Endodermal cell (in vitro differentiated cells): Measurements from ENCODE around the gene CD2. TPM values are rescaled to one million over a fixed set of nuclear protein-coding genes. Genes with fewer than 3 reads are reported as not detected.

Source experiments
- DNase-seq: peaks from one replicate; pipeline ENCODE4 v3.0.0-alpha.2; 2017
- H3K27ac ChIP-seq: 2 replicates; pipeline ENCODE4 v1.5.1; 2013; ENCODE audit warnings: mild to moderate bottlenecking, low read depth, low read length, moderate library complexity
- H3K27me3 ChIP-seq: 2 replicates; pipeline ENCODE4 v1.6.1; 2013; ENCODE audit warnings: mild to moderate bottlenecking, low read length, moderate library complexity; ENCODE audit not compliant: insufficient read depth, control insufficient read depth, poor library complexity, severe bottlenecking
- H3K36me3 ChIP-seq: 2 replicates; pipeline ENCODE4 v1.7.0; 2013; ENCODE audit warnings: mild to moderate bottlenecking, low read length, moderate library complexity; ENCODE audit not compliant: control insufficient read depth, insufficient read depth
- H3K4me1 ChIP-seq: one replicate; pipeline ENCODE4 v1.7.0; 2013; ENCODE audit warnings: low read length; ENCODE audit not compliant: control insufficient read depth, insufficient read depth
- H3K4me3 ChIP-seq: 2 replicates; pipeline ENCODE4 v1.5.1; 2013; ENCODE audit warnings: mild to moderate bottlenecking, low read length, moderate library complexity
- H3K9ac ChIP-seq: 2 replicates; pipeline ENCODE4 v1.6.1; 2013; ENCODE audit warnings: mild to moderate bottlenecking, low read length, moderate library complexity; ENCODE audit not compliant: poor library complexity, severe bottlenecking; ENCODE audit errors: extremely low read depth
- H3K9me3 ChIP-seq: 2 replicates; pipeline ENCODE4 v1.6.1; 2013; ENCODE audit warnings: mild to moderate bottlenecking, low read length, moderate library complexity; ENCODE audit not compliant: control insufficient read depth
- H3K27ac Mint-ChIP-seq: 2 replicates; pipeline ENCODE4 v1.8.0; 2020; ENCODE audit warnings: mixed read lengths
- H3K27me3 Mint-ChIP-seq: 2 replicates; pipeline ENCODE4 v1.8.0; 2021; ENCODE audit warnings: mild to moderate bottlenecking, mixed read lengths; ENCODE audit not compliant: insufficient read depth
- H3K36me3 Mint-ChIP-seq: 2 replicates; pipeline ENCODE4 v1.8.0; 2020; ENCODE audit warnings: low read depth, mixed read lengths
- H3K4me1 Mint-ChIP-seq: 2 replicates; pipeline ENCODE4 v1.8.0; 2020; ENCODE audit warnings: mixed read lengths
- H3K4me3 Mint-ChIP-seq: 2 replicates; pipeline ENCODE4 v1.8.0; 2020; ENCODE audit warnings: mild to moderate bottlenecking, moderate library complexity, mixed read lengths
- H3K9me3 Mint-ChIP-seq: 2 replicates; pipeline ENCODE4 v1.8.0; 2020; ENCODE audit warnings: mild to moderate bottlenecking, mixed read lengths
- WGBS, 2 experiments: methylation state at CpG; one replicate each; pipeline versions ENCODE4 v1.1.5 to v1.1.7; 2013; ENCODE audit warnings: missing lambda C conversion rate in 2 of 2, mixed read lengths in 1 of 2; ENCODE audit not compliant: insufficient coverage in 1 of 2, insufficient read length in 1 of 2; 5-methylcytosine and 5-hydroxymethylcytosine counted together
- total RNA-seq, 2 donors: library from RNA; stranded (reverse); fragmentation: NEBNext Ultra II Directional in 1 of 2; extraction: Animal tissue kit (Norgen Biotek cat#: 25700) in 1 of 2; gene quantifications; 2 replicates in 1 of 2; 3 replicates in 1 of 2; pipeline ENCODE4 v1.2.1, GENCODE V29; 2021
- TF ChIP-seq, protein P1 (sequence below): fragments of 200-600 bp; sonication (generic); conservative IDR thresholded peaks from 2 replicates; pipeline ENCODE4 v1.5.0; 2021; ENCODE audit warnings: antibody characterized with exemption, mild to moderate bottlenecking

Gene CD2
- total RNA-seq, 2 donors from 2014 or later: not detected

DNA sequence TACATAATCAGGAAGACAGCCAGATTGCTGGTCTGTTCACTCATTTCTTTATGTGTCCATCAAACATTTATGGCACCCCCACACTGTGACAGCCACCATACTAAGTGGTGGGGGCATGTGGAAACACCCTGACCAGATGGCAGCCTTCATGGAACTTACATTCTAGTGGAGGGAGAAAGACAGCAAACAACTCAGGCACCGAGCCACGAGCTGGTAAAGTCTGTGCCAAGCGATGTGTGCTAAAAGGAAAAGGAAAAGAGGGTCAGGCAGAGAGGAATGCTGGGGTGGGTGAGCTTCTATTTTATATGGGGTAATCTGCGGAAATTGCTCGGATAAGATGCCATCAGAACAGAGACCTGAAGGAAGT lies 33.2 kb upstream of the CD2 start:
- Histone ChIP-seq H3K4me3 (no peak overlapping the region), H3K4me1 (no peaks in the 10 kb centered on the region), H3K9me3 (no peaks in the 10 kb centered on the region), H3K9ac (no peak overlapping the region), H3K27me3 (no peaks in the 10 kb centered on the region), H3K27ac (no peak overlapping the region), H3K36me3 (no peaks in the 10 kb centered on the region)
- no peak for DNase-seq
- Mint-ChIP-seq H3K4me1 (no peaks in the 10 kb centered on the region), H3K36me3 (no peaks in the 10 kb centered on the region), H3K27ac (no peak overlapping the region), H3K4me3 (no peak overlapping the region), H3K9me3 (no peaks in the 10 kb centered on the region), H3K27me3 (peaks cover 2% of the 10 kb centered on the region)
- TF ChIP-seq, protein P1, sequence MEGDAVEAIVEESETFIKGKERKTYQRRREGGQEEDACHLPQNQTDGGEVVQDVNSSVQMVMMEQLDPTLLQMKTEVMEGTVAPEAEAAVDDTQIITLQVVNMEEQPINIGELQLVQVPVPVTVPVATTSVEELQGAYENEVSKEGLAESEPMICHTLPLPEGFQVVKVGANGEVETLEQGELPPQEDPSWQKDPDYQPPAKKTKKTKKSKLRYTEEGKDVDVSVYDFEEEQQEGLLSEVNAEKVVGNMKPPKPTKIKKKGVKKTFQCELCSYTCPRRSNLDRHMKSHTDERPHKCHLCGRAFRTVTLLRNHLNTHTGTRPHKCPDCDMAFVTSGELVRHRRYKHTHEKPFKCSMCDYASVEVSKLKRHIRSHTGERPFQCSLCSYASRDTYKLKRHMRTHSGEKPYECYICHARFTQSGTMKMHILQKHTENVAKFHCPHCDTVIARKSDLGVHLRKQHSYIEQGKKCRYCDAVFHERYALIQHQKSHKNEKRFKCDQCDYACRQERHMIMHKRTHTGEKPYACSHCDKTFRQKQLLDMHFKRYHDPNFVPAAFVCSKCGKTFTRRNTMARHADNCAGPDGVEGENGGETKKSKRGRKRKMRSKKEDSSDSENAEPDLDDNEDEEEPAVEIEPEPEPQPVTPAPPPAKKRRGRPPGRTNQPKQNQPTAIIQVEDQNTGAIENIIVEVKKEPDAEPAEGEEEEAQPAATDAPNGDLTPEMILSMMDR: no peak
- WGBS, 2 experiments: 93% methylated on average over 5 of the region's 5 CpGs

GRCh38 chr1:116721451-116722007 lies 32.7 kb upstream of the CD2 start:
- Histone ChIP-seq H3K4me1 (no peaks in the 10 kb centered on the region), H3K36me3 (no peaks in the 10 kb centered on the region), H3K27ac (no peak overlapping the region), H3K9ac (no peak overlapping the region), H3K4me3 (no peak overlapping the region), H3K27me3 (no peaks in the 10 kb centered on the region), H3K9me3 (no peaks in the 10 kb centered on the region)
- Mint-ChIP-seq H3K9me3 (no peaks in the 10 kb centered on the region), H3K4me1 (no peaks in the 10 kb centered on the region), H3K27ac (no peak overlapping the region), H3K4me3 (no peak overlapping the region), H3K36me3 (no peaks in the 10 kb centered on the region), H3K27me3 (peaks cover 2% of the 10 kb centered on the region)
- DNase-seq: no peak
- 90 to 100% methylated on average over 1 to 4 of the region's 4 CpGs for WGBS, 2 experiments
- TF ChIP-seq, protein P1: no peak

- no peak for DNase-seq
- 93% methylated on average over 3 to 4 of the region's 4 CpGs for WGBS, 2 experiments
- Histone ChIP-seq H3K4me1 (no peaks in the 10 kb centered on the region), H3K4me3 (no peak overlapping the region), H3K36me3 (no peaks in the 10 kb centered on the region), H3K27ac (no peak overlapping the region), H3K27me3 (no peaks in the 10 kb centered on the region), H3K9ac (no peak overlapping the region), H3K9me3 (no peaks in the 10 kb centered on the region)
- Mint-ChIP-seq H3K27ac (no peak overlapping the region), H3K36me3 (no peaks in the 10 kb centered on the region), H3K27me3 (peaks cover 2% of the 10 kb centered on the region), H3K4me1 (no peaks in the 10 kb centered on the region), H3K4me3 (no peak overlapping the region), H3K9me3 (no peaks in the 10 kb centered on the region)
- TF ChIP-seq, protein P1: no peak
Measured at GRCh38 chr1:116722016-116722838, 32.0 kb upstream of the CD2 start.
